H1 (cell line): ENCODE measurements around the gene ZNF57. TPM values are rescaled to one million over a fixed set of nuclear protein-coding genes. Genes with fewer than 3 reads are reported as not detected.

Source experiments
- CTCF ChIA-PET: fragments of 300-600 bp; sonication (Branson Sonifier 250); formaldehyde crosslinking; loops from one replicate; lab custom pipeline; 2021; ENCODE audit not compliant: partially characterized antibody; lab: Charles Lee
- POLR2A ChIA-PET: fragments of 300-600 bp; sonication (Branson Sonifier 250); formaldehyde crosslinking; loops from one replicate; lab custom pipeline; 2021; ENCODE audit warnings: inconsistent platforms; ENCODE audit not compliant: partially characterized antibody; lab: Charles Lee
- DNase-seq, 2 experiments: peaks; one replicate each; pipeline versions ENCODE4 v3.0.0 to v3.0.0-alpha.2; 2010 to 2022; ENCODE audit warnings: low spot score in 2 of 2, low read depth in 1 of 2, mixed read lengths in 1 of 2
- FAIRE-seq: peaks from 2 replicates; lab custom pipeline; 2011; peaks lifted over from hg19 to GRCh38; lab: Jason Lieb, UNC
- H2AFZ ChIP-seq: 2 replicates; pipeline ENCODE4 v1.8.1; 2012; ENCODE audit warnings: low read length, inconsistent platforms
- H2AK5ac ChIP-seq: 2 replicates; pipeline ENCODE4 v1.6.1; 2013; ENCODE audit warnings: low read depth, low read length
- H2BK120ac ChIP-seq: replicated peaks from 2 replicates; pipeline ENCODE3; 2013; ENCODE audit warnings: low read depth, low read length, inconsistent platforms
- H2BK12ac ChIP-seq: 2 replicates; pipeline ENCODE4 v1.6.1; 2013; ENCODE audit warnings: low read depth, low read length
- H2BK15ac ChIP-seq: 2 replicates; pipeline ENCODE4 v1.6.1; 2013; ENCODE audit warnings: low read length
- H2BK20ac ChIP-seq: 2 replicates; pipeline ENCODE4 v1.6.1; 2013; ENCODE audit warnings: low read length
- H2BK5ac ChIP-seq: 2 replicates; pipeline ENCODE4 v1.6.1; 2013; ENCODE audit warnings: low read depth, low read length
- H3K14ac ChIP-seq: 2 replicates; pipeline ENCODE4 v1.6.1; 2013; ENCODE audit warnings: inconsistent platforms; ENCODE audit not compliant: insufficient read length
- H3K18ac ChIP-seq: 2 replicates; pipeline ENCODE4 v1.6.1; 2013; ENCODE audit warnings: low read length; ENCODE audit errors: extremely low read depth
- H3K23ac ChIP-seq: 2 replicates; pipeline ENCODE4 v1.6.1; 2013; ENCODE audit warnings: inconsistent platforms; ENCODE audit not compliant: insufficient read length
- H3K23me2 ChIP-seq: 2 replicates; pipeline ENCODE4 v1.6.1; 2013; ENCODE audit warnings: low read depth, low read length
- H3K27ac ChIP-seq: 2 replicates; pipeline ENCODE4 v1.6.1; 2011; ENCODE audit warnings: low read depth, low read length, inconsistent platforms
- H3K27me3 ChIP-seq, 4 experiments: replicated peaks in 1 of 4; 1 replicate in 1 of 4; 2 replicates in 3 of 4; pipeline versions ENCODE4 v1.6.1 to v1.8.1; 2011 to 2013; ENCODE audit warnings: low read length in 3 of 4, mild to moderate bottlenecking in 3 of 4, inconsistent platforms in 2 of 4, mixed read lengths in 2 of 4, moderate library complexity in 1 of 4; ENCODE audit not compliant: control insufficient read depth in 3 of 4, insufficient read depth in 3 of 4; ENCODE audit errors: extremely low read depth in 1 of 4
- H3K36me3 ChIP-seq, 4 experiments: 2 replicates each; pipeline versions ENCODE4 v1.6.1 to v1.8.1; 2011 to 2013; ENCODE audit warnings: mild to moderate bottlenecking in 4 of 4, low read length in 3 of 4, moderate library complexity in 2 of 4, control low read depth in 1 of 4, inconsistent platforms in 1 of 4; ENCODE audit not compliant: insufficient read depth in 4 of 4, control insufficient read depth in 2 of 4
- H3K4ac ChIP-seq: replicated peaks from 2 replicates; pipeline ENCODE3; 2013; ENCODE audit warnings: low read length, low read depth, mixed read lengths, inconsistent platforms; ENCODE audit not compliant: insufficient read length
- H3K4me1 ChIP-seq, 4 experiments: replicated peaks in 1 of 4; 1 replicate in 1 of 4; 2 replicates in 3 of 4; pipeline versions ENCODE4 v1.6.1 to v1.8.1; 2011 to 2013; ENCODE audit warnings: low read length in 3 of 4, inconsistent platforms in 2 of 4, mixed read lengths in 1 of 4; ENCODE audit not compliant: insufficient read depth in 4 of 4, control insufficient read depth in 3 of 4
- H3K4me2 ChIP-seq, 2 experiments: 2 replicates each; pipeline versions ENCODE4 v1.6.1 to v1.8.1; 2011 to 2013; ENCODE audit warnings: low read depth in 2 of 2, low read length in 2 of 2, control low read depth in 1 of 2, inconsistent platforms in 1 of 2, mild to moderate bottlenecking in 1 of 2; ENCODE audit not compliant: insufficient read depth in 1 of 2
- H3K4me3 ChIP-seq, 4 experiments: fragments of 200-600, 300-600 bp in 1 of 4; sonication (generic), shearing (Covaris generic), sonication (Bioruptor Twin) in 1 of 4; 2 replicates each; pipeline versions ENCODE4 v1.5.1 to v1.8.1; 2011 to 2016; ENCODE audit warnings: low read length in 4 of 4, low read depth in 3 of 4, control low read depth in 2 of 4, inconsistent platforms in 2 of 4, mild to moderate bottlenecking in 2 of 4, mixed read lengths in 1 of 4, moderate library complexity in 1 of 4; ENCODE audit not compliant: insufficient read depth in 2 of 4; ENCODE audit errors: extremely low read depth in 1 of 4
- H3K56ac ChIP-seq: replicated peaks from 2 replicates; pipeline ENCODE3; 2013; ENCODE audit warnings: low read depth, mild to moderate bottlenecking, mixed read lengths, low read length, inconsistent platforms; ENCODE audit not compliant: insufficient read length
- H3K79me1 ChIP-seq: 2 replicates; pipeline ENCODE4 v1.6.1; 2013; ENCODE audit warnings: low read depth, low read length, control low read depth
- H3K79me2 ChIP-seq, 2 experiments: 2 replicates each; pipeline versions ENCODE4 v1.6.1 to v1.8.1; 2012 to 2013; ENCODE audit warnings: low read length in 2 of 2, mild to moderate bottlenecking in 2 of 2, inconsistent platforms in 1 of 2; ENCODE audit not compliant: insufficient read depth in 2 of 2, control insufficient read depth in 1 of 2
- H3K9ac ChIP-seq, 4 experiments: replicated peaks in 1 of 4; 1 replicate in 1 of 4; 2 replicates in 3 of 4; pipeline versions ENCODE4 v1.6.1 to v1.8.1; 2011 to 2013; ENCODE audit warnings: low read depth in 3 of 4, low read length in 3 of 4, control low read depth in 2 of 4, mild to moderate bottlenecking in 2 of 4, moderate library complexity in 2 of 4, inconsistent platforms in 1 of 4; ENCODE audit errors: extremely low read depth in 1 of 4
- H3K9me3 ChIP-seq, 2 experiments: 2 replicates each; pipeline versions ENCODE4 v1.6.1 to v1.8.1; 2012 to 2013; ENCODE audit warnings: mild to moderate bottlenecking in 2 of 2, moderate library complexity in 2 of 2, control low read depth in 1 of 2, inconsistent platforms in 1 of 2, low read depth in 1 of 2, low read length in 1 of 2, mixed read lengths in 1 of 2; ENCODE audit not compliant: insufficient read depth in 2 of 2
- H4K20me1 ChIP-seq, 2 experiments: replicated peaks in 1 of 2; 2 replicates each; pipeline versions ENCODE3 to v1.8.1; 2011 to 2013; ENCODE audit warnings: inconsistent platforms in 2 of 2, low read length in 2 of 2, mild to moderate bottlenecking in 1 of 2; ENCODE audit not compliant: insufficient read depth in 2 of 2, control insufficient read depth in 1 of 2
- H4K5ac ChIP-seq: 2 replicates; pipeline ENCODE4 v1.6.1; 2013; ENCODE audit warnings: low read length, low read depth, mixed read lengths, inconsistent platforms; ENCODE audit not compliant: insufficient read length
- H4K8ac ChIP-seq: 2 replicates; pipeline ENCODE4 v1.8.0; 2013; ENCODE audit warnings: mild to moderate bottlenecking, moderate library complexity, low read length, inconsistent platforms; ENCODE audit not compliant: insufficient read depth; ENCODE audit errors: extremely low read depth
- H4K91ac ChIP-seq: replicated peaks from 2 replicates; pipeline ENCODE3; 2013; ENCODE audit warnings: low read length, mixed read lengths, inconsistent platforms; ENCODE audit not compliant: insufficient read length
- CTCF ChIP-seq, 3 experiments: IDR thresholded peaks; 1 replicate in 2 of 3; 2 replicates in 1 of 3; pipeline versions ENCODE4 v1.5.1 to v1.6.1; 2011; ENCODE audit warnings: low read length in 3 of 3, mild to moderate bottlenecking in 3 of 3, inconsistent platforms in 2 of 3, low read depth in 1 of 3, moderate library complexity in 1 of 3; ENCODE audit not compliant: insufficient read depth in 1 of 3; ENCODE audit errors: control extremely low read depth in 1 of 3
- RNF2 ChIP-seq: fragments of 200-900, 300-1000 bp; sonication (generic); IDR thresholded peaks from 2 replicates; pipeline ENCODE4 v1.7.1; 2016; ENCODE audit warnings: borderline replicate concordance, low read depth, mild to moderate bottlenecking, antibody characterized with exemption, low read length; ENCODE audit not compliant: poor library complexity, severe bottlenecking; ENCODE audit errors: missing control alignments
- SP1 ChIP-seq: IDR thresholded peaks from 2 replicates; pipeline ENCODE4 v1.6.1; 2011; ENCODE audit warnings: low read depth, low read length
- WGBS, 2 experiments: shearing (Covaris generic) in 1 of 2; methylation state at CpG; one replicate each; pipeline versions ENCODE4 v1.1.6 to v1.1.7; 2013 to 2015; ENCODE audit warnings: low lambda C conversion rate in 2 of 2, mixed read lengths in 2 of 2, inconsistent platforms in 1 of 2, low coverage in 1 of 2, missing lambda C conversion rate in 1 of 2; ENCODE audit not compliant: insufficient replicate concordance in 2 of 2, insufficient coverage in 1 of 2, insufficient read length in 1 of 2; ENCODE audit errors: extremely low coverage in 1 of 2, missing lambda C conversion rate in 1 of 2; 5-methylcytosine and 5-hydroxymethylcytosine counted together
- polyA plus RNA-seq, 7 experiments: library from polyadenylated mRNA; depleted of rRNA in 3 of 7; stranded (reverse) in 5 of 7; unstranded in 2 of 7; fragments of >200 nt in 5 of 7; fragments of 200-250 nt in 2 of 7; gene quantifications; 1 replicate in 5 of 7; 2 replicates in 1 of 7; 4 replicates in 1 of 7; pipeline versions ENCODE4 v1.2.1 to v1.2.3, GENCODE V29; 2011 to 2013; ENCODE audit warnings: missing spikeins in 2 of 7, mixed read lengths in 2 of 7
- total RNA-seq: library from RNA; stranded (reverse); fragmentation: NEBNext Ultra II Directional; extraction: Animal tissue kit (Norgen Biotek cat#: 25700); gene quantifications from 2 replicates; pipeline ENCODE4 v1.2.1, GENCODE V29; 2021

The ZNF57 gene
- total and polyA plus RNA-seq, 2 of the 8 experiments (the other 6 are each of a cell fraction or from before 2014, with no cell fraction given) = 4.9 to 8.9 TPM

- peaks cover 60 to 83% of the 10 kb centered on the region in 2 experiments for H3K9me3 ChIP-seq
- H3K27ac ChIP-seq = no peak overlapping the region
- no peak overlapping the region for H2BK5ac ChIP-seq
- H3K4me1 ChIP-seq = no peaks in the 10 kb centered on the region
- no peak overlapping the region for H3K23ac ChIP-seq
- no peaks in the 10 kb centered on the region; a peak in 1 of 7 replicates for H3K27me3 ChIP-seq
- H2BK12ac ChIP-seq = no peak overlapping the region
- H3K36me3 ChIP-seq = peaks cover 0 to 12% (median 5%) of the 10 kb centered on the region in 4 experiments; a peak in 4 of 8 replicates
- no peak overlapping the region for H2AK5ac ChIP-seq
- no peak overlapping the region for H4K5ac ChIP-seq
- no peak overlapping the region for H2AFZ ChIP-seq
- no peak overlapping the region for H3K9ac ChIP-seq
- no peak for FAIRE-seq
- 88% methylated on average over 27 of the region's 27 CpGs; no CpG with 5 or more reads in 1 of the 2 experiments for WGBS, 2 experiments
- no peaks in the 10 kb centered on the region for H3K23me2 ChIP-seq
- no peaks in the 10 kb centered on the region for H4K20me1 ChIP-seq
- no peaks in the 10 kb centered on the region for H3K79me2 ChIP-seq
- no peaks in the 10 kb centered on the region for H3K79me1 ChIP-seq
- no peak overlapping the region for H3K18ac ChIP-seq
- no peak overlapping the region for H2BK15ac ChIP-seq
- H4K91ac ChIP-seq = no peak overlapping the region
- H2BK20ac ChIP-seq = no peak overlapping the region
- CTCF ChIA-PET = interaction anchor here (0.6 to 1.1 kb wide), 5 partner anchors 16 to 876 kb away, joined by 3 to 5 read pairs (median 3); partner anchors contain the start of gene ZNF555
- TF ChIP-seq CTCF (IDR thresholded peaks at IDR 0.05; ENCODE audit: control extremely low read depth in 1 of 3, insufficient read depth in 1 of 3, low read depth in 1 of 3, low read length in 3 of 3) = peak in 1 of 3 experiments; percentile 5; a peak in 1 of 4 replicates
- no peak for TF ChIP-seq SP1
- TF ChIP-seq RNF2 = no peak
- TF ChIP-seq, all 59 proteins: peak for 1
- H3K56ac ChIP-seq = no peak overlapping the region
- H2BK120ac ChIP-seq = no peak overlapping the region
- H4K8ac ChIP-seq = no peak overlapping the region
- DNase-seq = no peak
- no peak overlapping the region for H3K4me3 ChIP-seq
- H3K4me2 ChIP-seq = no peak overlapping the region
- H3K14ac ChIP-seq = no peak overlapping the region
- POLR2A ChIA-PET = no interaction called here
- no peak overlapping the region for H3K4ac ChIP-seq
Measured at GRCh38 chr19:2858864-2859263, 41.9 kb upstream of the ZNF57 start.
